Cardiac fibroblast (primary cell): ENCODE data around the gene EFNB2.

Source experiments
- DNase-seq, 2 donors: peaks; one replicate each; pipeline versions ENCODE4 v3.0.0 to v3.0.0-alpha.2; 2010; ENCODE audit warnings: low read depth in 2 of 2
- H3K4me3 ChIP-seq, 2 donors: replicated peaks in 1 of 2; 1 replicate in 1 of 2; 2 replicates in 1 of 2; pipeline ENCODE4 v1.5.1; 2011; ENCODE audit warnings: low read depth in 2 of 2, low read length in 2 of 2, mild to moderate bottlenecking in 2 of 2, moderate library complexity in 1 of 2
- CTCF ChIP-seq: IDR thresholded peaks from one replicate; pipeline ENCODE4 v1.5.1; 2011; ENCODE audit warnings: low read depth, mild to moderate bottlenecking, low read length, inconsistent platforms

Gene EFNB2

GRCh38 chr13:106569233-106570095 is 34.0 kb upstream of the EFNB2 start:
- H3K4me3 ChIP-seq = no peak overlapping the region
- no peak for TF ChIP-seq CTCF

DNA sequence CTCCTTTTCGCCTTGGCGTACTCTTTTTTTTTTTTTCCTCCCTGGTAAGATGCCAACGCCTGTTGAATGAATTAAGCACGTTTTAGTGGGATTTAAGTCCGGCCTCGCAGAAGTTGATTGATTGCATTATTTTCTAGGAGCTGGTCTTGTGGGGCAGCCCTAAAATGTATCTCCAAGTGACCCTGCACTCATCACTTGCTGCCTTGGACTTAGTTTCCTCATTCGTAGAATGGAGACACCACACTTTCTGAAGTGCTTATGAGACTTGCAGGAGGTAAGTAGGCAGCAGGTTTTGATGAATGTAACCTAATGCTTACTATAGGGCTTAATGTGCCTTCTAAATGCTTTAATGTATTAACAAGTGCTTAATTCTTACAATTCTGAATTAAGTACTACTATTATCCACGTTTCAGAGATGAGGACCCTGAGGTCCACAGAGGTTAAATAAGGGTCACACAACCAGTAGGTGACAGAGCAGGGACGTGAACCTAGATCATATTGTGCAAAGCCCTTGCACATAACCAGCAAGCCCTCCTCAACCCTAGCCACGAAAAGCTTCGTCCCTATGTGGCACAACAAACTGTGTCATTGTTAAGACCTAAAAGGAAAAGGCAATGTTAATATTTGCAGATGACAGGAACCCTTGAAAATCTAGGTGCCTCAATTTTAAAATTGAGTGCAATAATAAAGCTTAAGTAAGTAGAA is 33.0 kb upstream of the EFNB2 start:
- peak overlapping the region; percentile 94 to 95 for H3K4me3 ChIP-seq
- DNase-seq = no peak
- no peak for TF ChIP-seq CTCF

More at GRCh38 chr13:106569233-106570095, 34.0 kb upstream of the EFNB2 start:
- DNase-seq = no peak

DNA sequence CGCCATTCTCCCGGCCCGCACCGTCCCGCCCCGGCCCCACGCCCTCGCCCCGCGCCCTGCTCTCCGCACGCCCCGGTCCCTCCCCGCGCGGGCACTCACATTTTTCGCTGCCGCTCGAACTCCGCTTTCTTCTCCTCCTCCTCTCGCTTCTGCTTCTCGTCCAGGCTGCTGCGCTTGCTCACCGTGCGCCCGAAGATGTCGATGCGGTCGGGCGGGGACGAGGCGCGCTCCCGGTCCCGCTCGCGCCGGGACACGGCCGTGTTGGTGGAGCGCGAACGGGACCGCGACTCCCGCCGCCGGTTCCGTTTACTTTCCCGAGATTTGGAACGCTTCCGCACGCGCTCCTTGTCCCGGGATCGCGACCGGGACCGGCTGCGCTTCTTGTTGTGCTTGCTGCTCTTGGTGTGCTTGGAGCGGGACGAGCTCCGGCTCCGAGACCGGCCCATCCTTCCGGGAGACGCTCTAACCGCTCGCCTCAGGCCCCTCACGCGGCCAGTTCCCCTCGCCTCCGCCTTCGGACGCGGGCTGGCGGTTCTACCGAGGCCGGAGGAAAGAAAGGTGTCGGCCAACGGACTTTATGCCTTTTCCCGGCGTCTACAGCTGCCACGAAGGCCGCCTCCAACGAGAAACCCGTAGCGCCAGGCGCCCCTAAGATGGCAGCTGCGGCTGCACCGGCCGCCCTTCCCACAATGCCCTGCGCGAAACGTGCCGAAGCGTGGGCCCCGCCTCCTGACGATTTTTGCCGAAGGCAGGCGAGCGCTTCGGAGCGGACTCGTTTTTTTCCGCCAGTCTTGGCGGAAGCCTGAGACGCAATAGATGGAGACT is 32.2 kb upstream of the EFNB2 start, which contains the start of gene ARGLU1:
ARGLU1 (minus strand) TSS at position 664 of the 825 bp plus-strand sequence; CDS start at position 446, 218 bp downstream.
- DNase-seq = peak; percentile 94
- H3K4me3 ChIP-seq = peak within 1 kb of the TSS; percentile 94 to 95
- TF ChIP-seq CTCF = no peak

DNA sequence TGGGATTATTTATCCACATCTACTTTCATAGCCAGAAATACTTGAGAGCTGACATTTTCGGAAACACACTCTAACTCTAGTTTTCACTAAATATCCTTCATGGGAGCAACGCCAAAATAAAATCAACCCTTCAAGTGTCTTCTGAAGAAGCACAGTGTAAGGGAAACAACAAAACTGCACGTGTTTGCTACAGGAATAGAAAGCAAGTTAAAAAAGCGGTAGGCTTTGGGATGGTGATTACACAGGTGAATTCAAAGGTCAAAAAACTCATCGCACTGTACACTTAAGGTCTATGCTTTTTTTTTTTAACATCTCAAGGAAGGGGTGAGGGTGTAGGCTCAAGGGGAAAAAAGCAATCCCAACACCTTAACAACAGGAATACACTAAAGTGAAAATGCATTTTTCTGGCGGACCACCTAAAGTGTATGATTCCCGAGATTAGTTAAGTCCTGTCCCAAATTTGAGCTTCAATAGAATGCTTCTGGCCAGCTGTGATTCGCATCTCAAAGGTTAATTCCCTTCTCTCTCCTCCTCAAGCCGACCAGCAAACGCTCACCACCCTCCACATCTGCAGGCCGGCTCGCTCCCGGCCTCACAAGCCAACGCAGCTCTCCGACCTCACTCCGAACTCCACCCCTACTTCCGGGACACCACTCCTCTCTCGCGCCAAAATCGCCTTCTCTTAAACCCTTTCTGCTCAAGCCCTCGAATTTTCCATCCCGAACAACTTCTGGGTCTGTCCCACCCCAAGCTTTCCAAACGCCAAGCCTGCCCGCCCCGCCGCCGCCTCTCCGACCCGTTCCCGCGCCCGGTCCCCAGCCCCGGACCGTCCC is 31.4 kb upstream of the EFNB2 start:
- no peak for TF ChIP-seq CTCF
- H3K4me3 ChIP-seq = peak overlapping the region; percentile 94 to 95
- peak; percentile 66 to 67 for DNase-seq

GRCh38 chr13:106565127-106565775 is 29.8 kb upstream of the EFNB2 start:
- TF ChIP-seq CTCF = no peak
- no peak for DNase-seq
- H3K4me3 ChIP-seq = no peak overlapping the region
